GM18508 (cell line): Measurements from ENCODE around the gene NMU.
"Not testable (repeated sequence)": the region's sequence is repeated elsewhere in the genome, so short reads cannot be mapped to it uniquely, and the experiment has no call there.

ENCODE experiments used
- ATAC-seq: cut with Tn5 transposase; IDR thresholded peaks from one replicate; pipeline ENCODE4 v1.9.1; 2021; ENCODE audit warnings: moderate number of reproducible peaks; ENCODE audit not compliant: insufficient read depth, unreplicated experiment

Gene NMU

DNA sequence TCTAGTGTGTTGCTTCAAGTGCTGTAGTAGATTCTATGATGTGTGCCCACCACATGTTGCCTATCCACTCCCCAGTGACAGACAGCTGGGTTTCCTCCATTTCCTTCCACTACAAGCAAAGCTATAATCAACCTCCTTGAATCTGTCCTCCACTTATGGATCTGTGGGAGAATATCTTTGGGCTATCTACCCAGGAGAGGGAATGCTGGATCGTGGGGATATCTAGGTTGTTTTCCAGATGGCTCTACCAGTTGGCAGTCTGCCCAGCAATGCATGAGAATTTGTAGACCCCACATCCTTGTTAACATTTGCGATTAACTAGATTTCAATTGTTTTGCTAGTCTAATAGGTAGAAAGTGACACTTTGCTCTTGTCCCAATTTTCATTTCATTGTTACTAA is 10.3 kb downstream of the NMU start:
- no peak for ATAC-seq

GRCh38 chr4:55624063-55624462 is 12.0 kb downstream of the NMU start:
- not testable (repeated sequence) for ATAC-seq

DNA sequence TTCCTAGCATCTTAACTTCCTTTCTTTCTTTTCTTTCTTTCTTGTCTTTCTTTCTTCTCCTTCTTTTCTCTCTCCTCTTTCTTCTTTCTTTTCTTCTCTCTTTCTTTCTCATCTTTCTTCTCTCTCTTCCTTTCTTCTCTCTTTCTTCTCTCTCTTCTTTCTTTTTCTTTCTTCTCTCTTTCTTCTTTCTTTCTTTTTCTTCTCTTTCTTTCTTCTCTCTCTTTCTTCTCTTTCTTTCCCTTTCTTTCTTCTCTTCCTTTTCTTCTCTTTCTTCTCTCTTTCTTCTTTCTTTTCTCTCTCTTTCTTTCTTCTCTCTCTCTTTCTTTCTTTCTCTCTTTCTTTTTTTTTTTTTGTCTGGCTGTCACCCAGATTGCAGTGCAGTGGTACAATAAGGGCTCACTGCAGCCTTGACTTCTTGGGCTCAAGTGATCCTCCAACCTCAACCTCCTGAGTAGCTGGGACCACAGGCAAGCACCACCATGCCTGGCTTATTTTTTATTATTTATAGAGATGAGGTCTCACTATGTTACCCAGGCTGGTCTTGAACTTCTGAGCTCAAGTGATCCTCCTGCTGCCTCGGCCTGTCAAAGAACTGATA is 17.5 kb downstream of the NMU start:
- ATAC-seq = no peak

DNA sequence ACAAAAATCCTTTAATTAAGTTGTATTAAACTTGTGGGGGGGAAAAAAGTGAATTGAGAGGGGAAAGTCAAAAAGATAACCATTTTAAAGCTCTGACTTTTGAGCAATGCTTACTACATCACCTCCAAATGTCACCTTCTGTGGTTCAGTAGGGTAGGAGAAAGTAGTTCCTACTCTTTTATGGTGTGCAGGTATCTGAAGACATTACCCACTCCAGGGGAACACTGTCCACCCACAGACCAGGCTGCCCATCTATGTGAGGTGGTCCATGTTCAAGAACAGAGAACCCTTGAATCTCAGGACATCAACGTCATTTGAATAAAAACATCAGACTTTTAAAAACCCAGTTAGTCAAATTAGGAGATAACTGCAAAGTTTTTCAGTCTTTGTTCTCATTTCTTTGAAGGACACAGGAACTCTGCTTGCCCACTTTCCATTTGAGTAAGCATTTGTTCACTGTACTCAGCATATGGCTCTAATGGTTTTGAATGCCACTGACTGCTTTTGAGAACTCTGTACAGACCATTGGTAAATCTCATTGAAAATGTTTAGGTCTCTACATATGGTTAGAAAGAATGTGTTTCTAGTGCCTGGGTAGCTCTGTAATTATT is 18.4 kb downstream of the NMU start:
- ATAC-seq = peak; percentile 96

- ATAC-seq = no peak
Measured at GRCh38 chr4:55615008-55615407, 21.1 kb downstream of the NMU start.

GRCh38 chr4:55613621-55614020 is 22.5 kb downstream of the NMU start:
- no peak for ATAC-seq

GRCh38 chr4:55612341-55612740 is 23.8 kb downstream of the NMU start:
- ATAC-seq = no peak

DNA sequence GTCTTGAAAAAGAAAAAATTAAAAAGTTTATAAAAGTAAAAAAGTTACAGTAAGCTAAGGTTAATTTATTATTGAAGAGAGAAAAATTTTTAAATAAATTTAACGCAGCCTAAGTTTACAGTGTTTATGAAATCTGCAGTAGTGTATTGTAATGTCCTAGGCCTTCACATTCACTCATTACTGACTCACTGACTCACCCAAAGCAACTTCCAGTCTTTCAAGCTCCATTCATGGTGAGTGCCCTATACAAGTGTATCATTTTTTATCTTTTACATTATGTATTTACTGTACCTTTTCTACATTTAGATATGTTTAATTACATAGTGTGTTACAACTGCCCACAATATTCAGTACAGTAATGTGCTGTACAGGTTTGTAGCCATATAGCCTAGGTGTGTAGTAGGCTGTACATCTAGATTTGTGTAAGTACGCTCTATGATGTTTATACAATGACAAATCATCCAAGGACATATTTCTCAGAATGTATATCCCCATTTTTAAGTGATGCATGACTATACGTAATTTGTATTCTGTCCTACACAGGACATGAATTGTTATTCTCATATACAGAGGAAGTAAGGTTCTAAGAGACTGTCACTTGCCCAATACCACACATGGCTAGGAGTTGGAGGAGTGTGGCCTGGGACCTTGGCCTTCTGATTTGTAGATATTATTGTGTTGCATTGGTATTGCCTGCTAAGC is 24.6 kb downstream of the NMU start:
- ATAC-seq = no peak

- no peak for ATAC-seq
Measured at GRCh38 chr4:55610381-55610780, 25.7 kb downstream of the NMU start.

GRCh38 chr4:55609393-55609866 is 26.7 kb downstream of the NMU start:
- no peak for ATAC-seq

GRCh38 chr4:55608591-55608990 is 27.5 kb downstream of the NMU start:
- no peak for ATAC-seq

DNA sequence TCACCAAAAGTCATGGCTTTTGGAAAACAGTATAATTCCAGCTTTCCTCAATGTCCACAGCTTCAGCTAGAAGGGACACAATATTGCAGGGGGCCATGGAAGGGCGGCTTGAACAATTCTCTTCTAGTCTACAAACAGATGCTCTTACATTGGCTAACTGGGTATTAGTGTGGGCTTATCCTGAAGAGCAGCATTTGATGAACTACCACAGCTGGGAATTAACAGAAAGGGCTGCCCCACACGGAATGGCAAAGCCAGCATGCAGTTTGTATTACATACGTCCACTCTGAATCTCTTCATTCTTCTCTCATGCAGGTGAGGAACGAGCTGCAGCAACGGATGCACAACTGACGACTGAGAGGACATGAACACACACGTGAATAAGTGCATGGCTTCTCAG is 31.1 kb downstream of the NMU start:
- no peak for ATAC-seq

GRCh38 chr4:55600640-55601039 is 35.5 kb downstream of the NMU start:
- ATAC-seq = no peak

DNA sequence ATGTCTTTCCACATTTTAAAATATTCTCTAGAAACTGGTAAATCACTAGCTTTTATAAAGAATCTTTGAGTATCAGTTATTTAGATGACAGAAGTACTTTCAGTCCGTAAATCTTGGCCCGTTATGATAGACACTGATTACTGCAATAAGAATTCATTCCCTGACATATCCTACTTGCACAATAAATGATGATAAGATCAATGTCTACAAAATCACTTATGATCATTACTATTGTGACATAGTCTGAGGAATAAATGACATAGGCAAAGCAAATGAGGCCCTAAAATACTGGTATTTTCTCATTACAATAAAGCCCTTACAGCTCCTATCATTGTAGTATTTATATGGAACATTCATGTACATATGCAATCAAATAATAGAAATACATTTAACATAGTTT is 37.5 kb downstream of the NMU start:
- ATAC-seq = no peak

GRCh38 chr4:55592014-55592413 is 44.1 kb downstream of the NMU start, which contains the start of gene PDCL2:
Gene PDCL2, minus strand, starts transcription at chr4:55592245. Its CDS starts 136 bp downstream, at chr4:55592109.
- ATAC-seq = no peak

DNA sequence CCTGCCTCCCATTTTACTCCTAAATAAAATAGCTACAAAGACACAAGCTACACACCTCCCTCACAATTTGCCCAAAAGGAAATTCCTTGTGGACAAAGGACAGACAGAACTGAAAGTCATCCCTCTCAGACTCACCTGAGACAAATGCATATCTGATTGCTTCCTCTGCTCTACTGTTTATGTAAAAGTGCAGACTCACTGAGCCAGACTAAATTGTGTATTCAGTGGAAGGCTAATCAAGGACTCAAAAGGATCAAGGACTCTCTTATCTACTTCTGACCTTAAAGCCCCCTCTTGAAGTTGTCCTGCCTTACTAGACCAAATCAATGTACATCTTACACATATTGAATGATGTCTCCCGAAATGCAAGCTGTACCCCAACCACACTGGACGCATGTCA is 47.9 kb downstream of the NMU start:
- ATAC-seq = no peak

DNA sequence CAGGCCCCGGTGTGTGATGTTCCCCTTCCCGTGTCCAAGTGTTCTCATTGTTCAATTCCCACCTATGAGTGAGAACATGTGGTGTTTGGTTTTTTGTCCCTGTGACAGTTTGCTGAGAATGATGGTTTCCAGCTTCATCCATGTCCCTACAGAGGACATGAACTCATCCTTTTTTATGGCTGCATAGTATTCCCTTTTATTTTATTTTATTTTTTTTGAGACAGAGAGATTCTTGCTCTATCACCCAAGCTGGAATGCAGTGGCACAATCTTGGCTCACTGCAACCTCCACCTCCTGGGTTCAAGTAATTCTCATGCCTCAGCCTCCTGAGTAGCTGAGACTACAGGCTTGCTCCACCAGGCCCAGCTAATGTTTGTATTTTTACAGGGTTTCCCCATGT is 53.3 kb downstream of the NMU start:
- not testable (repeated sequence) for ATAC-seq

DNA sequence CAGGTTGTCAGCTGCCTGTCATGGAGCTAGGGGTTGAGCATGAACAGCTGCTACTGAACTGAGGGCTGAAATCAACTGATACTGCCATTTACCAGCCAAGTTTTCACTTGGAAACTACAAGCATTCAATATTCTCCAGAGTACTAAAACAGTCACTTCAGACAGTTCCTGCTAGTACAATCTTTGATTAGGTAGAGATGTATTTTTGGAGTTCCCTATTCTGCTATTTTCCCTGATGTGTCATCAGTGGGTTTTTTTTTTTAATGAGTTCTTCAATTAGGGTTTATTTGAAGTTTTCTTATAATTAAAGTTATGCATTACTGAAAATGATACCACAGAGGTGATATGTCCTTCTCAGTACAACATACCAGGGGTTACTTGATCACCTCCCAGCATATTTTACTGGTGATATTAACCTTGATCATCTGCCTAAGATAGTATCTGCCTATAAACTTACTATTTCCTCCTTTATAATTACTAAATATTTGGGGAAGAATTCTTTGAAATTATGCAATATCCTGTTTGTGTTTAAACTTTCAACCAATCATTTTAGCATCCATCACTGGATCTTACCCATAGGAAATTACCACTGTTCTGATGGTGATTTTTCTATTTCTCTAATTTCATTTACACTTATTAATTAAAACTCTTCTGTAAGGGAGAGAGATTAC is 57.6 kb downstream of the NMU start:
- no peak for ATAC-seq

- ATAC-seq = no peak
Measured at GRCh38 chr4:55575513-55575912, 60.6 kb downstream of the NMU start.

GRCh38 chr4:55574252-55574651 is 61.8 kb downstream of the NMU start:
- no peak for ATAC-seq

DNA sequence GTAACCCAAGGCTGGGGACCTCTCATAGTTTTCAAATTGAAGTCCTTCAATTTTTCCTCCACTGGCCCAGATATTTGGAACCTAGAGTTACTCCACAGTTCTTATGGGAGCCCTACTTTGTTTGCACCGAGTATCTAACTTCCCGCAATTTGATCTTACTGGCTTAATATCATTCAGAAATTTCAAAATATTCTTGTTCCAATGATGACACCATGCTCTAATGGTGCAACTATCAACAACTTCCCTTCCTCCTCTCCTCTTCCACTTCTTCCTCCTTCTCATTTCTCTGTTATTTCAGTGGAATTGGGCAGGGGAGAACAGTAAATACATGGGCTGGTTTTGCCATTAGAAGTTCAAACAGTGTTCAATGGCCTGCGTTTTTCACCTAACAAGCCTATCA is 64.3 kb downstream of the NMU start:
- ATAC-seq = no peak
